GM21786 (cell line): ENCODE results near the gene PRRC1.

Experiments used
- ATAC-seq: cut with Tn5 transposase; IDR thresholded peaks from one replicate; pipeline ENCODE4 v1.9.1; 2021; ENCODE audit not compliant: unreplicated experiment

PRRC1 gene

GRCh38 chr5:127574852-127575679, 57.6 kb downstream of the PRRC1 start:
- ATAC-seq: no peak

GRCh38 chr5:127577458-127577857, 60.0 kb downstream of the PRRC1 start:
- ATAC-seq: no peak

GRCh38 chr5:127580731-127581130, 63.3 kb downstream of the PRRC1 start:
- peak; percentile 54 for ATAC-seq

GRCh38 chr5:127581450-127581849, 64.0 kb downstream of the PRRC1 start:
- no peak for ATAC-seq

GRCh38 chr5:127582773-127583370, 65.4 kb downstream of the PRRC1 start:
- no peak for ATAC-seq

GRCh38 chr5:127583866-127584265, 66.4 kb downstream of the PRRC1 start:
- no peak for ATAC-seq

- ATAC-seq: peak; percentile 14
These were observed 68.2 kb downstream of the PRRC1 start for GRCh38 chr5:127585661-127586060.

- ATAC-seq: peak; percentile 69
These were observed 68.8 kb downstream of the PRRC1 start for GRCh38 chr5:127586066-127586770.

GRCh38 chr5:127586811-127587210, 69.4 kb downstream of the PRRC1 start:
- ATAC-seq: peak; percentile 38

- no peak for ATAC-seq
These were observed 69.9 kb downstream of the PRRC1 start for GRCh38 chr5:127587246-127587917.

- no peak for ATAC-seq
These were observed 70.9 kb downstream of the PRRC1 start for GRCh38 chr5:127588368-127588767.

GRCh38 chr5:127589309-127590030, 72.0 kb downstream of the PRRC1 start:
- ATAC-seq: no peak

- peak; percentile 35 for ATAC-seq
These were observed 72.8 kb downstream of the PRRC1 start for GRCh38 chr5:127590156-127590722.

GRCh38 chr5:127595484-127596368, 78.3 kb downstream of the PRRC1 start:
- ATAC-seq: no peak

- ATAC-seq: no peak
These were observed 79.1 kb downstream of the PRRC1 start for GRCh38 chr5:127596501-127596900.

GRCh38 chr5:127599320-127599719, 81.9 kb downstream of the PRRC1 start:
- ATAC-seq: no peak

GRCh38 chr5:127599847-127600246, 82.4 kb downstream of the PRRC1 start:
- no peak for ATAC-seq

- ATAC-seq: no peak
These were observed 83.7 kb downstream of the PRRC1 start for GRCh38 chr5:127601111-127601510.

GRCh38 chr5:127601601-127602000, 84.2 kb downstream of the PRRC1 start:
- no peak for ATAC-seq
